WI38 (cell line): ENCODE results near the gene PCDHB2.
"Not testable (repeated sequence)": the region's sequence is repeated elsewhere in the genome, so short reads cannot be mapped to it uniquely, and the experiment has no call there.

Experiments
- H3K4me3 ChIP-seq: 2 replicates; pipeline ENCODE4 v1.5.1; 2011; ENCODE audit warnings: low read depth, mild to moderate bottlenecking, control low read depth, low read length
- CTCF ChIP-seq: IDR thresholded peaks from 2 replicates; pipeline ENCODE4 v1.5.1; 2012; ENCODE audit warnings: low read depth, mild to moderate bottlenecking, control low read depth, low read length

Gene PCDHB2

GRCh38 chr5:141121985-141122384 lies 27.6 kb downstream of the PCDHB2 start:
- no peak for TF ChIP-seq CTCF
- H3K4me3 ChIP-seq = no peak overlapping the region

GRCh38 chr5:141123396-141124135 lies 29.2 kb downstream of the PCDHB2 start:
- H3K4me3 ChIP-seq = not testable (repeated sequence)

- no peak for TF ChIP-seq CTCF
- H3K4me3 ChIP-seq = no peak overlapping the region
Observed at GRCh38 chr5:141127305-141127704, 32.9 kb downstream of the PCDHB2 start.

- peak within 1 kb of the TSS; percentile 39 for H3K4me3 ChIP-seq
- TF ChIP-seq CTCF = peak; percentile 12; the same call in 1 of the 2 replicates
Observed at GRCh38 chr5:141135030-141135717, 40.8 kb downstream of the PCDHB2 start, which contains the start of gene PCDHB5. TSS of gene PCDHB5 (plus strand) at chr5:141135206. CDS start at chr5:141135435, 229 bp downstream.

GRCh38 chr5:141135718-141136266 lies 41.4 kb downstream of the PCDHB2 start:
- no peak for TF ChIP-seq CTCF
- peak overlapping the region; percentile 39; the same call in 1 of the 2 replicates for H3K4me3 ChIP-seq

- H3K4me3 ChIP-seq = not testable (repeated sequence)
Observed at GRCh38 chr5:141137346-141137745, 42.9 kb downstream of the PCDHB2 start.
